Measurements from ENCODE around the gene CD160. TPM values are rescaled to one million over a fixed set of nuclear protein-coding genes. Genes with fewer than 3 reads are reported as not detected.
A peak's percentile ranks its signal among the peaks of the same experiment; 100 is the strongest.

Gene CD160
- total and polyA plus RNA-seq, 10 of the 15 experiments (the other 5 are each of a cell fraction or from before 2014, with no cell fraction given) = 0.06 to 1.1 (median 0.26) TPM; not detected in 5

- ATAC-seq (no peak; the same call in 2 of the 3 replicates), DNase-seq (ENCODE audit: low read depth, low spot score) (no peak), FAIRE-seq (no peak)
- H3K36me3 ChIP-seq (ENCODE audit: control insufficient read depth in 2 of 2, insufficient read depth in 2 of 2, low read length in 1 of 2) = no peaks in the 10 kb centered on the region
- no peak within 1 kb of the TSS for H2AFZ ChIP-seq (ENCODE audit: control insufficient read depth, low read depth, low read length)
- H3K4me1 ChIP-seq (ENCODE audit: control insufficient read depth, insufficient read depth, low read length) = peaks cover 6% of the 10 kb centered on the region
- ChIA-PET RAD21 (ENCODE audit: unreplicated experiment) (no interaction called here), CTCF (interaction anchor here (1.3 kb wide), 1 partner anchor 8 kb away, joined by 5 read pairs; no protein-coding TSS in a partner anchor), POLR2A (interaction anchor here (0.5 kb wide), 1 partner anchor 180 kb away, joined by 3 read pairs; no protein-coding TSS in a partner anchor), SMC1A (ENCODE audit: uncharacterized antibody, unreplicated experiment) (no interaction called here)
- no peak within 1 kb of the TSS for H3K27ac ChIP-seq (ENCODE audit: control insufficient read depth, insufficient read depth)
- intact Hi-C loops (cut with micrococcal nuclease; ENCODE audit: unreplicated experiment) = no loop called here
- BruUV-seq (replicated peaks) = no TSS peak
- H4K20me1 ChIP-seq (ENCODE audit: control insufficient read depth, insufficient read depth) = no peaks in the 10 kb centered on the region
- TF ChIP-seq ELK1 (IDR thresholded peaks at IDR 0.05; ENCODE audit: low read depth, low read length) = no peak
- in situ Hi-C loops (cut with MboI) = no loop called here
- no peak within 1 kb of the TSS for H3K9ac ChIP-seq (ENCODE audit: control insufficient read depth, insufficient read depth, low read length)
- H3K4me2 ChIP-seq (ENCODE audit: control insufficient read depth, insufficient read depth) = 0 out of 2 replicates have a peak within 1 kb of the TSS, but pooled peaks have one; percentile 27
- 72% methylated on average over 9 of the region's 9 CpGs for WGBS (ENCODE audit: insufficient coverage, insufficient replicate concordance, low lambda C conversion rate, missing lambda C conversion rate)
- no peaks in the 10 kb centered on the region for H3K27me3 ChIP-seq (replicated peaks in 1 of 2; ENCODE audit: control insufficient read depth in 2 of 2, insufficient read depth in 2 of 2, low read length in 1 of 2)
- H3K4me3 ChIP-seq = no peak within 1 kb of the TSS
- H3K79me2 ChIP-seq (ENCODE audit: control insufficient read depth, insufficient read depth, low read length) = no peaks in the 10 kb centered on the region
- H3K9me3 ChIP-seq (replicated peaks; ENCODE audit: control insufficient read depth, insufficient read depth, low read length) = no peaks in the 10 kb centered on the region
These were observed 12.0 kb upstream of the CD160 start, which contains the start of gene PDZK1 for GRCh38 chr1:145707183-145707867. PDZK1 (minus strand) TSS chr1:145707368; CDS start chr1:145688021, 19,347 bp downstream.

GRCh38 chr1:145708063-145708462 lies 11.2 kb upstream of the CD160 start:
- no peak overlapping the region for H2AFZ ChIP-seq (ENCODE audit: control insufficient read depth, low read depth, low read length)
- FAIRE-seq = no peak
- peak; percentile 79 for ATAC-seq
- SMC1A ChIA-PET (ENCODE audit: uncharacterized antibody, unreplicated experiment) = interaction anchor here (1.0 kb wide), 1 partner anchor 13 kb away, joined by 3 read pairs; no protein-coding TSS in a partner anchor
- H3K79me2 ChIP-seq (ENCODE audit: control insufficient read depth, insufficient read depth, low read length) = no peaks in the 10 kb centered on the region
- 0 out of 2 replicates have a peak overlapping the region, but pooled peaks have one; percentile 27 for H3K4me2 ChIP-seq (ENCODE audit: control insufficient read depth, insufficient read depth)
- H3K4me1 ChIP-seq (ENCODE audit: control insufficient read depth, insufficient read depth, low read length) = peaks cover 6% of the 10 kb centered on the region
- RAD21 ChIA-PET (ENCODE audit: unreplicated experiment) = no interaction called here
- H3K27me3 ChIP-seq (replicated peaks in 1 of 2; ENCODE audit: control insufficient read depth in 2 of 2, insufficient read depth in 2 of 2, low read length in 1 of 2) = no peaks in the 10 kb centered on the region
- TF ChIP-seq IKZF1 (conservative IDR thresholded peaks at IDR 0.05) = peak; percentile 36; the same call in 1 of the 2 replicates
- TF ChIP-seq RUNX3 (IDR thresholded peaks at IDR 0.05; ENCODE audit: low read length) = peak; percentile 77
- peak; percentile 47; the same call in 1 of the 2 replicates for TF ChIP-seq ATF7 (IDR thresholded peaks at IDR 0.05; ENCODE audit: low read depth)
- TF ChIP-seq POU2F2 (IDR thresholded peaks at IDR 0.05; ENCODE audit: borderline replicate concordance, low read depth, low read length) = 0 out of 3 replicates have a peak, but pooled peaks have one; percentile 50
- TF ChIP-seq MLLT1 (IDR thresholded peaks at IDR 0.05) = no peak
- TF ChIP-seq ATF2 (IDR thresholded peaks at IDR 0.05; ENCODE audit: low read length) = no peak
- CTCF ChIA-PET = interaction anchor here (1.3 to 1.6 kb wide), 2 partner anchors 9 to 11 kb away, joined by 4 to 5 read pairs; partner anchors contain the start of gene CD160
- H3K4me3 ChIP-seq = no peak overlapping the region
- H3K27ac ChIP-seq (ENCODE audit: control insufficient read depth, insufficient read depth) = no peak overlapping the region
- H3K9ac ChIP-seq (ENCODE audit: control insufficient read depth, insufficient read depth, low read length) = no peak overlapping the region
- no peaks in the 10 kb centered on the region for H4K20me1 ChIP-seq (ENCODE audit: control insufficient read depth, insufficient read depth)
- POLR2A ChIA-PET = no interaction called here
- no peaks in the 10 kb centered on the region for H3K9me3 ChIP-seq (replicated peaks; ENCODE audit: control insufficient read depth, insufficient read depth, low read length)
- WGBS (ENCODE audit: insufficient coverage, insufficient replicate concordance, low lambda C conversion rate, missing lambda C conversion rate) = 20% methylated on average over 7 of the region's 7 CpGs
- DNase-seq (ENCODE audit: low read depth, low spot score) = no peak
- no peaks in the 10 kb centered on the region for H3K36me3 ChIP-seq (ENCODE audit: control insufficient read depth in 2 of 2, insufficient read depth in 2 of 2, low read length in 1 of 2)
- no TSS peak for BruUV-seq (replicated peaks)
- in situ Hi-C loops (cut with MboI) (no loop called here), intact Hi-C loops (cut with micrococcal nuclease; ENCODE audit: unreplicated experiment) (no loop called here)

All from GM12878 (cell line).